A673 (cell line): ENCODE results near the gene PRSS22. TPM values are rescaled to one million over a fixed set of nuclear protein-coding genes. Genes with fewer than 3 reads are reported as not detected.

Experiments used
- BruUV-seq: library from RNA; stranded (reverse); fragments of 400-500 nt; replicated peaks from 2 replicates; lab custom pipeline; 2021; lab: Mats Ljungman, UMichigan
- CTCF ChIA-PET: fragments of 300-600 bp; sonication (Branson Sonifier 250); formaldehyde crosslinking; loops from one replicate; lab custom pipeline; 2022; ENCODE audit warnings: antibody characterized with exemption; lab: Charles Lee
- POLR2A ChIA-PET: fragments of 300-600 bp; sonication (Branson Sonifier 250); formaldehyde crosslinking; loops from one replicate; lab custom pipeline; 2022; ENCODE audit warnings: antibody characterized with exemption; ENCODE audit not compliant: low non-redundant PET; lab: Charles Lee
- DNase-seq: peaks from one replicate; pipeline ENCODE4 v3.0.0-alpha.2; 2015; ENCODE audit warnings: low spot score
- H3K27ac ChIP-seq: fragments of 200-600 bp; sonication (generic); 2 replicates; pipeline ENCODE4 v1.5.1; 2016; ENCODE audit warnings: mixed run types, low read depth, mild to moderate bottlenecking, mixed read lengths, antibody characterized with exemption, low read length; ENCODE audit not compliant: poor library complexity, severe bottlenecking
- H3K27me3 ChIP-seq: fragments of 200-600 bp; sonication (generic); replicated peaks from 2 replicates; pipeline ENCODE4 v1.6.1; 2017; ENCODE audit warnings: mixed run types, low read depth, mild to moderate bottlenecking, mixed read lengths, antibody characterized with exemption, low read length; ENCODE audit not compliant: insufficient read depth, poor library complexity
- H3K36me3 ChIP-seq: fragments of 200-600 bp; sonication (generic); 2 replicates; pipeline ENCODE4 v1.6.1; 2016; ENCODE audit warnings: mixed run types, mild to moderate bottlenecking, mixed read lengths, antibody characterized with exemption, low read length; ENCODE audit not compliant: insufficient read depth, poor library complexity, severe bottlenecking
- H3K4me1 ChIP-seq: fragments of 200-600 bp; sonication (generic); 2 replicates; pipeline ENCODE4 v1.6.1; 2017; ENCODE audit warnings: mixed run types, mild to moderate bottlenecking, mixed read lengths, antibody characterized with exemption, low read length; ENCODE audit not compliant: insufficient read depth, poor library complexity, severe bottlenecking
- H3K4me3 ChIP-seq: fragments of 200-600 bp; sonication (generic); 2 replicates; pipeline ENCODE4 v1.5.1; 2016; ENCODE audit warnings: low read depth, mixed run types, mild to moderate bottlenecking, mixed read lengths, low read length; ENCODE audit not compliant: poor library complexity, severe bottlenecking
- H3K9me3 ChIP-seq: fragments of 200-600 bp; sonication (generic); 2 replicates; pipeline ENCODE4 v1.6.1; 2016; ENCODE audit warnings: mixed run types, low read depth, mild to moderate bottlenecking, mixed read lengths, antibody characterized with exemption, low read length; ENCODE audit not compliant: poor library complexity, severe bottlenecking
- CTCF ChIP-seq: fragments of 300-800, 200-600 bp; sonication (generic); conservative IDR thresholded peaks from 2 replicates; pipeline ENCODE4 v1.5.1; 2017; ENCODE audit warnings: low read depth, mild to moderate bottlenecking, antibody characterized with exemption, low read length, moderate library complexity, mixed read lengths
- EZH2 ChIP-seq: fragments of 200-600 bp; sonication (generic); IDR thresholded peaks from 2 replicates; pipeline ENCODE4 v1.6.1; 2017; ENCODE audit warnings: borderline replicate concordance, low read depth, mild to moderate bottlenecking, mixed read lengths, antibody characterized with exemption, low read length; ENCODE audit not compliant: poor library complexity, severe bottlenecking
- intact Hi-C: fragments of 100-400 bp; cut with micrococcal nuclease; formaldehyde crosslinking; loops from one replicate; pipeline ENCODE4 v1.10.0; 2022; ENCODE audit not compliant: unreplicated experiment
- total RNA-seq: library from RNA; stranded (reverse); gene quantifications from 2 replicates; pipeline ENCODE4 v1.2.3, GENCODE V29; 2021

The PRSS22 gene
- total RNA-seq, 1 experiment from 2014 or later = not detected

DNA sequence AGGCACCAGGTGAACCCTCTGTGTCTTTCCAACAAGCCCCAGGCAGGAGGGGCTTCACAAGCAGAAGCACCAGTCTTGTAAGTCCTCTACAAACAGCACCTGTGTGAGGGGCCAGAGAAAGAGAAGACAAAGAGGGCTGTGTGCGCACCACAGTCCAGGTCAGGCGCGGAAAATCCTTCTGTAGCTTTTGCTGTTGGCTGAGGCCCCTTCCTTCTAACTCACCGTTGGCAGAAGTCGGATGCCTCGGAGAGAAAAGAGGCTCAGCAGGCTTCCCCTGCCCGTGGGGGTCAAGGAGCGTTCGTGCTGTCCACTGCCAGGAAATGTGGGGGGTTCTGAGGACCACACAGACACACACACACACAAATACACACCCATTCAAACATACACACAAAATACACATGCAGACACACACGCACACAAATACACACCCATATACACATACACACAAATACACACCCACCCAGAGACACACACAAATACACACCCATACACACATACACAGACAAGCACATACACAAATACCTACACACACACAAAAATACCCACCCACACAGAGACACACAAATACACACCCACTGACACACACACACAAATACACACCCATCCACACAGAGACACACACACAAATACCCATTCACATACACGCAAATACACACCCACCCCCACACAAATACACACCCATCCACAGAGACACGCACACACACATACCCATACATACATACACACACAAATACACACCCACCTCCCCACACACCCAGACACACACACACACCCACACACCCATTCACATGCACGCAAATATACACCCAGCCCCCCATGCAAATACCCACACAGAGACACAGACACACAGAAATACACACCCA, 21.1 kb downstream of the PRSS22 start:
- Histone ChIP-seq H3K36me3 (no peaks in the 10 kb centered on the region), H3K27ac (no peak overlapping the region), H3K27me3 (no peaks in the 10 kb centered on the region), H3K9me3 (no peaks in the 10 kb centered on the region), H3K4me3 (no peak overlapping the region), H3K4me1 (no peaks in the 10 kb centered on the region)
- ChIA-PET POLR2A (no interaction called here), CTCF (no interaction called here)
- TF ChIP-seq CTCF (no peak), EZH2 (no peak)
- DNase-seq = no peak
- intact Hi-C loops = no loop called here
- BruUV-seq = no TSS peak

GRCh38 chr16:2835638-2836493, 22.1 kb downstream of the PRSS22 start:
- TF ChIP-seq CTCF = no peak
- TF ChIP-seq EZH2 = no peak
- ChIA-PET CTCF (no interaction called here), POLR2A (interaction anchor here (0.7 kb wide), 1 partner anchor 128 kb away, joined by 4 read pairs; the partner anchor contains the start of gene KREMEN2)
- intact Hi-C loops = no loop called here
- H3K4me1 ChIP-seq = no peaks in the 10 kb centered on the region
- no peak overlapping the region for H3K4me3 ChIP-seq
- H3K27me3 ChIP-seq = no peaks in the 10 kb centered on the region
- no peaks in the 10 kb centered on the region for H3K9me3 ChIP-seq
- no peak overlapping the region for H3K27ac ChIP-seq
- no TSS peak for BruUV-seq
- H3K36me3 ChIP-seq = no peaks in the 10 kb centered on the region
- no peak for DNase-seq

- BruUV-seq = no TSS peak
- CTCF ChIA-PET = no interaction called here
Observed at GRCh38 chr16:2834968-2835367, 23.0 kb downstream of the PRSS22 start.

More at GRCh38 chr16:2834968-2835367, 23.0 kb downstream of the PRSS22 start:
- DNase-seq = no peak
- no peaks in the 10 kb centered on the region for H3K36me3 ChIP-seq
- H3K27me3 ChIP-seq = no peaks in the 10 kb centered on the region
- POLR2A ChIA-PET = interaction anchor here (0.7 kb wide), 1 partner anchor 129 kb away, joined by 4 read pairs; the partner anchor contains the start of gene KREMEN2
- no peaks in the 10 kb centered on the region for H3K4me1 ChIP-seq
- TF ChIP-seq EZH2 = no peak
- TF ChIP-seq CTCF = no peak
- H3K9me3 ChIP-seq = no peaks in the 10 kb centered on the region
- H3K4me3 ChIP-seq = no peak overlapping the region
- intact Hi-C loops = no loop called here
- no peak overlapping the region for H3K27ac ChIP-seq
